LNCAP (cell line): ENCODE measurements around the gene TYSND1.

Experiments
- CTCF ChIP-seq: fragments of 450-650 bp; IDR thresholded peaks from 2 replicates; pipeline ENCODE4 v1.5.1; 2017; ENCODE audit warnings: mild to moderate bottlenecking

The TYSND1 gene

GRCh38 chr10:70162892-70163201, 16.3 kb upstream of the TYSND1 start:
- no peak for TF ChIP-seq CTCF

GRCh38 chr10:70162151-70162891, 15.8 kb upstream of the TYSND1 start:
- TF ChIP-seq CTCF, result no peak

- TF ChIP-seq CTCF, result no peak
These were observed 14.3 kb upstream of the TYSND1 start for GRCh38 chr10:70160798-70161197.

GRCh38 chr10:70158113-70158512, 11.6 kb upstream of the TYSND1 start:
- no peak for TF ChIP-seq CTCF

GRCh38 chr10:70155255-70155838, 8.8 kb upstream of the TYSND1 start:
- TF ChIP-seq CTCF, result no peak

- no peak for TF ChIP-seq CTCF
These were observed 2.0 kb upstream of the TYSND1 start for GRCh38 chr10:70148516-70148915.

- TF ChIP-seq CTCF, result no peak
These were observed 742 bp upstream of the TYSND1 start for GRCh38 chr10:70147259-70147625.
